ENCODE data around the gene IKZF3.

IKZF3 gene

GRCh38 chr17:39814497-39814896 lies 49.6 kb downstream of the IKZF3 start:
- DNase-seq, result no peak

GRCh38 chr17:39813631-39814030 lies 50.5 kb downstream of the IKZF3 start:
- DNase-seq, result no peak

- no peak for DNase-seq
These were observed 51.6 kb downstream of the IKZF3 start for GRCh38 chr17:39812466-39812865.

GRCh38 chr17:39810939-39811728 lies 53.0 kb downstream of the IKZF3 start:
- DNase-seq, result no peak

- no peak for DNase-seq
These were observed 54.9 kb downstream of the IKZF3 start for GRCh38 chr17:39809221-39809620.

GRCh38 chr17:39808409-39808997 lies 55.6 kb downstream of the IKZF3 start:
- DNase-seq, result no peak

GRCh38 chr17:39804839-39805238 lies 59.3 kb downstream of the IKZF3 start:
- DNase-seq, result no peak

- no peak for DNase-seq
These were observed 63.1 kb downstream of the IKZF3 start for GRCh38 chr17:39801055-39801454.

- no peak for DNase-seq
These were observed 63.6 kb downstream of the IKZF3 start for GRCh38 chr17:39800540-39800939.

- DNase-seq, result no peak
These were observed 64.7 kb downstream of the IKZF3 start for GRCh38 chr17:39799395-39799794.

GRCh38 chr17:39794249-39794970 lies 69.7 kb downstream of the IKZF3 start:
- DNase-seq, result no peak

- DNase-seq, result no peak
These were observed 70.7 kb downstream of the IKZF3 start for GRCh38 chr17:39793301-39793872.

GRCh38 chr17:39792526-39793221 lies 71.4 kb downstream of the IKZF3 start:
- DNase-seq, result no peak

- no peak for DNase-seq
These were observed 72.8 kb downstream of the IKZF3 start for GRCh38 chr17:39791111-39791992.

GRCh38 chr17:39787743-39788484 lies 76.2 kb downstream of the IKZF3 start:
- DNase-seq, result no peak

- DNase-seq, result no peak
These were observed 77.1 kb downstream of the IKZF3 start for GRCh38 chr17:39787041-39787440.

GRCh38 chr17:39782980-39783379 lies 81.1 kb downstream of the IKZF3 start:
- DNase-seq, result no peak

- no peak for DNase-seq
These were observed 81.6 kb downstream of the IKZF3 start for GRCh38 chr17:39782481-39782880.

GRCh38 chr17:39781861-39782213 lies 82.3 kb downstream of the IKZF3 start:
- DNase-seq, result no peak

GRCh38 chr17:39781031-39781860 lies 82.9 kb downstream of the IKZF3 start:
- DNase-seq, result no peak

Data from NCI-H1417 treated with DMSO at 0.1 percent for 48 hours (cell line).